Upper lobe of right lung (tissue), 1 donor: ENCODE measurements around the gene BAD. TPM values are rescaled to one million over a fixed set of nuclear protein-coding genes. Genes with fewer than 3 reads are reported as not detected.
"Not testable (repeated sequence)": the region's sequence is repeated elsewhere in the genome, so short reads cannot be mapped to it uniquely, and the experiment has no call there.

Source experiments
- ATAC-seq: fragments of 200-7000 bp; cut with Tn5 transposase; one replicate; pipeline ENCODE4 v1.9.1; 2020; ENCODE audit warnings: mild to moderate bottlenecking, moderate library complexity
- DNase-seq: peaks from one replicate; pipeline ENCODE4 v3.0.0-alpha.2; 2020
- H3K27ac ChIP-seq: fragments of 200-600 bp; one replicate; pipeline ENCODE4 v1.8.0; 2022
- H3K27me3 ChIP-seq: fragments of 200-600 bp; one replicate; pipeline ENCODE4 v1.8.0; 2022; ENCODE audit warnings: mild to moderate bottlenecking
- H3K36me3 ChIP-seq: fragments of 200-600 bp; one replicate; pipeline ENCODE4 v1.8.0; 2022
- H3K4me1 ChIP-seq: fragments of 200-600 bp; one replicate; pipeline ENCODE4 v1.8.0; 2022
- H3K4me3 ChIP-seq: fragments of 200-600 bp; one replicate; pipeline ENCODE4 v1.8.0; 2022; ENCODE audit warnings: mild to moderate bottlenecking
- H3K9me3 ChIP-seq: fragments of 200-600 bp; one replicate; pipeline ENCODE4 v1.8.0; 2022
- CTCF ChIP-seq: fragments of 200-600 bp; IDR thresholded peaks from one replicate; pipeline ENCODE4 v1.8.0; 2022; ENCODE audit warnings: antibody characterized with exemption
- intact Hi-C: fragments of 100-400 bp; cut with DNase I; formaldehyde crosslinking; loops from one replicate; pipeline ENCODE4 v1.11.0; 2022
- total RNA-seq: library from RNA; stranded (reverse); fragmentation: NEBNext Ultra II Directional; extraction: Animal tissue kit (Norgen Biotek cat#: 25700); gene quantifications from one replicate; pipeline ENCODE4 v1.2.1, GENCODE V29; 2021
- donor health status: DM: no; HTN: yes; CAD: no; lungs with severe emphysema.

Gene BAD
- total RNA-seq, 1 donor from 2014 or later = 58.9 TPM

GRCh38 chr11:64246871-64247728 lies 37.4 kb downstream of the BAD start, which contains the start of gene PPP1R14B:
PPP1R14B (minus strand) TSS chr11:64246943; CDS start chr11:64246673, 270 bp downstream.
- H3K27me3 ChIP-seq = no peaks in the 10 kb centered on the region
- H3K4me3 ChIP-seq = peak within 1 kb of the TSS; percentile 80
- H3K9me3 ChIP-seq = no peaks in the 10 kb centered on the region
- peaks cover 13% of the 10 kb centered on the region for H3K36me3 ChIP-seq
- TF ChIP-seq CTCF = no peak
- intact Hi-C loops = no loop called here
- peak; percentile 94 for DNase-seq
- peaks cover 28% of the 10 kb centered on the region for H3K4me1 ChIP-seq
- ATAC-seq = peak; percentile 81
- H3K27ac ChIP-seq = peak within 1 kb of the TSS; percentile 66

GRCh38 chr11:64246621-64246870 lies 37.9 kb downstream of the BAD start:
- Histone ChIP-seq H3K36me3 (peaks cover 13% of the 10 kb centered on the region), H3K4me3 (peak overlapping the region; percentile 80), H3K4me1 (peaks cover 29% of the 10 kb centered on the region)
- H3K27me3 ChIP-seq, H3K27ac ChIP-seq, DNase-seq, intact Hi-C loops, H3K9me3 ChIP-seq: not testable (repeated sequence)
- ATAC-seq = peak; percentile 0

- DNase-seq = peak; percentile 85
- intact Hi-C loops = no loop called here
- no peak for ATAC-seq
Measured at GRCh38 chr11:64245797-64246620, 38.5 kb downstream of the BAD start.

GRCh38 chr11:64245401-64245796 lies 39.1 kb downstream of the BAD start:
- no peak for DNase-seq
- no peak for TF ChIP-seq CTCF
- Histone ChIP-seq H3K9me3 (no peaks in the 10 kb centered on the region), H3K4me1 (peaks cover 23% of the 10 kb centered on the region), H3K4me3 (peak overlapping the region; percentile 73), H3K27ac (peak overlapping the region; percentile 66), H3K36me3 (peaks cover 13% of the 10 kb centered on the region), H3K27me3 (no peaks in the 10 kb centered on the region)
- intact Hi-C loops = no loop called here
- ATAC-seq = no peak

More at GRCh38 chr11:64245797-64246620, 38.5 kb downstream of the BAD start:
- H3K4me1 ChIP-seq = peaks cover 28% of the 10 kb centered on the region
- peak overlapping the region; percentile 66 for H3K27ac ChIP-seq
- peak overlapping the region; percentile 73 for H3K4me3 ChIP-seq
- no peak for TF ChIP-seq CTCF
- no peaks in the 10 kb centered on the region for H3K27me3 ChIP-seq
- peaks cover 13% of the 10 kb centered on the region for H3K36me3 ChIP-seq
- H3K9me3 ChIP-seq = no peaks in the 10 kb centered on the region

- no peak for DNase-seq
- ATAC-seq = no peak
- peak overlapping the region; percentile 73 for H3K4me3 ChIP-seq
- H3K4me1 ChIP-seq = peaks cover 27% of the 10 kb centered on the region
- peaks cover 13% of the 10 kb centered on the region for H3K36me3 ChIP-seq
- peak overlapping the region; percentile 66 for H3K27ac ChIP-seq
- no peak for TF ChIP-seq CTCF
- no peaks in the 10 kb centered on the region for H3K9me3 ChIP-seq
- intact Hi-C loops = no loop called here
- H3K27me3 ChIP-seq = no peaks in the 10 kb centered on the region
Measured at GRCh38 chr11:64244966-64245365, 39.5 kb downstream of the BAD start.

GRCh38 chr11:64244107-64244506 lies 40.4 kb downstream of the BAD start:
- Histone ChIP-seq H3K4me1 (peaks cover 31% of the 10 kb centered on the region), H3K27me3 (no peaks in the 10 kb centered on the region), H3K9me3 (no peaks in the 10 kb centered on the region), H3K27ac (no peak overlapping the region), H3K4me3 (no peak overlapping the region), H3K36me3 (peaks cover 14% of the 10 kb centered on the region)
- no peak for ATAC-seq
- DNase-seq = no peak
- intact Hi-C loops = no loop called here
- TF ChIP-seq CTCF = no peak
